ENCODE data around the gene ZNF277.

- TF ChIP-seq TCF7L2 (IDR thresholded peaks at IDR 0.05; ENCODE audit: borderline replicate concordance, extremely low read depth, insufficient read depth, insufficient read length), result no peak
- no peak for TF ChIP-seq POLR2AphosphoS5 (IDR thresholded peaks at IDR 0.05; ENCODE audit: low read depth, low read length)
- no peak for TF ChIP-seq CTCF (IDR thresholded peaks at IDR 0.05 in 2 of 3, conservative IDR thresholded peaks at IDR 0.05 in 1 of 3; ENCODE audit: borderline replicate concordance in 1 of 3, insufficient read depth in 1 of 3, low read depth in 2 of 3, low read length in 2 of 3)
- no peak for TF ChIP-seq YY1 (IDR thresholded peaks at IDR 0.05; ENCODE audit: extremely low read depth, insufficient replicate concordance, low read depth, low read length)
- TF ChIP-seq POLR2A (IDR thresholded peaks at IDR 0.05; ENCODE audit: borderline replicate concordance, extremely low read depth, insufficient read depth, insufficient read length), result no peak
- no peak for TF ChIP-seq ZFX (IDR thresholded peaks at IDR 0.05)
- no peak for TF ChIP-seq MAX (IDR thresholded peaks at IDR 0.05)
- no peak for TF ChIP-seq ZNF274 (IDR thresholded peaks at IDR 0.05; ENCODE audit: low read depth, low read length)
- no peak for TF ChIP-seq EGR1 (IDR thresholded peaks at IDR 0.05; ENCODE audit: low read depth)
- TF ChIP-seq EZH2 (IDR thresholded peaks at IDR 0.05), result no peak
- TF ChIP-seq ELF1 (IDR thresholded peaks at IDR 0.05; ENCODE audit: borderline replicate concordance, low read depth), result no peak
These were observed 7.2 kb downstream of the ZNF277 start for GRCh38 chr7:112213735-112214134.

All from HCT116 (cell line).